Vagina (tissue), 2 donors: Measurements from ENCODE around the gene DPP6. TPM values are rescaled to one million over a fixed set of nuclear protein-coding genes. Genes with fewer than 3 reads are reported as not detected.

Experiments
- DNase-seq, 2 donors: peaks; one replicate each; pipeline ENCODE4 v3.0.0-alpha.2; 2017; ENCODE audit errors: extremely low spot score in 2 of 2
- H3K27ac ChIP-seq: fragments of 200-600 bp; sonication (generic); one replicate; pipeline ENCODE4 v1.5.1; 2019
- H3K27me3 ChIP-seq: fragments of 200-600 bp; sonication (generic); one replicate; pipeline ENCODE4 v1.5.1; 2019
- H3K36me3 ChIP-seq, 2 donors: fragments of 200-600 bp; sonication (generic); one replicate each; pipeline ENCODE4 v1.5.1; 2017 to 2019
- H3K4me1 ChIP-seq: fragments of 200-600 bp; sonication (generic); one replicate; pipeline ENCODE4 v1.5.1; 2019
- H3K4me3 ChIP-seq, 2 donors: fragments of 200-600 bp; sonication (generic); 1 replicate in 1 of 2; 2 replicates in 1 of 2; pipeline ENCODE4 v1.5.1; 2016 to 2019
- H3K9me3 ChIP-seq: fragments of 200-600 bp; sonication (generic); one replicate; pipeline ENCODE4 v1.5.1; 2019
- CTCF ChIP-seq, 3 experiments: fragments of 450-650 bp in 2 of 3; fragments of 200-600 bp in 1 of 3; sonication (generic) in 1 of 3; IDR thresholded peaks; one replicate each; pipeline ENCODE4 v1.5.1; 2017 to 2019; ENCODE audit warnings: antibody characterized with exemption in 3 of 3, mild to moderate bottlenecking in 2 of 3, moderate library complexity in 2 of 3
- POLR2A ChIP-seq, 2 donors: fragments of 450-650 bp; IDR thresholded peaks; one replicate each; pipeline ENCODE4 v1.6.1; 2017; ENCODE audit warnings: antibody characterized with exemption in 2 of 2, mild to moderate bottlenecking in 2 of 2, moderate library complexity in 2 of 2
- POLR2AphosphoS5 ChIP-seq, 2 donors: sonication (generic); formaldehyde crosslinking; IDR thresholded peaks; one replicate each; pipeline ENCODE4 v1.9.0; 2017; ENCODE audit warnings: antibody characterized with exemption in 2 of 2, mild to moderate bottlenecking in 2 of 2, low read depth in 1 of 2; ENCODE audit not compliant: insufficient read depth in 1 of 2
- intact Hi-C: fragments of 100-400 bp; cut with DNase I; formaldehyde crosslinking; loops from one replicate; pipeline ENCODE4 v1.15.1; 2023
- total RNA-seq: library from RNA; depleted of rRNA; stranded (reverse); fragments of >200 nt; gene quantifications from one replicate; pipeline ENCODE4 v1.2.3, GENCODE V29; 2016

DPP6 gene
- total RNA-seq, 1 donor from 2014 or later, result 7.9 TPM

GRCh38 chr7:154653281-154653680, 601.1 kb downstream of the DPP6 start:
- intact Hi-C loops, result no loop called here
- Histone ChIP-seq H3K4me3 (no peak overlapping the region), H3K4me1 (no peaks in the 10 kb centered on the region), H3K36me3 (no peaks in the 10 kb centered on the region), H3K9me3 (no peaks in the 10 kb centered on the region), H3K27me3 (no peaks in the 10 kb centered on the region), H3K27ac (no peak overlapping the region)
- DNase-seq, result no peak
- TF ChIP-seq POLR2A (IDR thresholded peaks at IDR 0.05) (no peak), POLR2AphosphoS5 (IDR thresholded peaks at IDR 0.05; ENCODE audit: insufficient read depth in 1 of 2, low read depth in 1 of 2) (no peak), CTCF (IDR thresholded peaks at IDR 0.05) (no peak)

GRCh38 chr7:154656618-154657017, 604.4 kb downstream of the DPP6 start:
- no peak for DNase-seq
- no peaks in the 10 kb centered on the region for H3K9me3 ChIP-seq
- intact Hi-C loops, result no loop called here
- H3K27me3 ChIP-seq, result no peaks in the 10 kb centered on the region
- H3K27ac ChIP-seq, result no peak overlapping the region
- H3K36me3 ChIP-seq, result no peaks in the 10 kb centered on the region
- no peak overlapping the region for H3K4me3 ChIP-seq
- TF ChIP-seq POLR2A (IDR thresholded peaks at IDR 0.05) (no peak), POLR2AphosphoS5 (IDR thresholded peaks at IDR 0.05; ENCODE audit: insufficient read depth in 1 of 2, low read depth in 1 of 2) (no peak), CTCF (IDR thresholded peaks at IDR 0.05) (no peak)
- H3K4me1 ChIP-seq, result no peaks in the 10 kb centered on the region

GRCh38 chr7:154666768-154667167, 614.6 kb downstream of the DPP6 start:
- TF ChIP-seq POLR2AphosphoS5 (IDR thresholded peaks at IDR 0.05; ENCODE audit: insufficient read depth in 1 of 2, low read depth in 1 of 2) (no peak), POLR2A (IDR thresholded peaks at IDR 0.05) (no peak), CTCF (IDR thresholded peaks at IDR 0.05) (no peak)
- Histone ChIP-seq H3K36me3 (no peaks in the 10 kb centered on the region), H3K4me1 (no peaks in the 10 kb centered on the region), H3K27me3 (no peaks in the 10 kb centered on the region), H3K9me3 (peaks cover 7% of the 10 kb centered on the region), H3K27ac (no peak overlapping the region), H3K4me3 (no peak overlapping the region)
- no peak for DNase-seq
- intact Hi-C loops, result no loop called here

- Histone ChIP-seq H3K36me3 (no peaks in the 10 kb centered on the region), H3K9me3 (no peaks in the 10 kb centered on the region)
- intact Hi-C loops, result no loop called here
Measured at GRCh38 chr7:154672659-154673415, 620.6 kb downstream of the DPP6 start.

More at GRCh38 chr7:154672659-154673415, 620.6 kb downstream of the DPP6 start:
- no peak for TF ChIP-seq POLR2A (IDR thresholded peaks at IDR 0.05)
- no peak for TF ChIP-seq POLR2AphosphoS5 (IDR thresholded peaks at IDR 0.05; ENCODE audit: insufficient read depth in 1 of 2, low read depth in 1 of 2)
- no peak for TF ChIP-seq CTCF (IDR thresholded peaks at IDR 0.05)
- Histone ChIP-seq H3K4me1 (no peaks in the 10 kb centered on the region), H3K27me3 (no peaks in the 10 kb centered on the region), H3K4me3 (no peak overlapping the region), H3K27ac (no peak overlapping the region)
- DNase-seq, result no peak
